SK-N-SH treated with all-trans-retinoic acid at 6 μM for 48 hours (cell line): ENCODE measurements around the gene SMIM41.

ENCODE experiments used
- CSDC2 ChIP-seq: fragments of 250-450 bp; sonication (Bioruptor Pico); IDR thresholded peaks from 2 replicates; pipeline ENCODE4 v1.5.0; 2020; ENCODE audit warnings: mild to moderate bottlenecking, moderate library complexity
- ESRRG ChIP-seq: fragments of 250-450 bp; sonication (Bioruptor Pico); IDR thresholded peaks from 2 replicates; pipeline ENCODE4 v1.6.1; 2021; ENCODE audit warnings: mild to moderate bottlenecking
- GLIS3 ChIP-seq: fragments of 250-450 bp; sonication (Bioruptor Pico); IDR thresholded peaks from 2 replicates; pipeline ENCODE4 v1.5.0; 2020; ENCODE audit warnings: mild to moderate bottlenecking, moderate library complexity
- RARB ChIP-seq: fragments of 250-450 bp; sonication (Bioruptor Pico); IDR thresholded peaks from 2 replicates; pipeline ENCODE4 v1.8.0; 2021; ENCODE audit warnings: mild to moderate bottlenecking, moderate library complexity
- SNAI2 ChIP-seq: fragments of 250-450 bp; sonication (Bioruptor Pico); IDR thresholded peaks from 2 replicates; pipeline ENCODE4 v1.5.0; 2020; ENCODE audit warnings: mild to moderate bottlenecking, moderate library complexity
- ZFP30 ChIP-seq: fragments of 450-650 bp; formaldehyde crosslinking; IDR thresholded peaks from 2 replicates; pipeline ENCODE4 v1.5.0; 2022; ENCODE audit warnings: mild to moderate bottlenecking, moderate library complexity
- ZNF565 ChIP-seq: fragments of 450-650 bp; formaldehyde crosslinking; conservative IDR thresholded peaks from 2 replicates; pipeline ENCODE4 v1.5.0; 2020; ENCODE audit warnings: low read depth, mild to moderate bottlenecking, moderate library complexity
- TF ChIP-seq, protein P1 (sequence below): fragments of 250-450 bp; sonication (Bioruptor Pico); IDR thresholded peaks from 2 replicates; pipeline ENCODE4 v1.8.0; 2020; ENCODE audit warnings: mild to moderate bottlenecking, moderate library complexity, borderline replicate concordance

DNA sequence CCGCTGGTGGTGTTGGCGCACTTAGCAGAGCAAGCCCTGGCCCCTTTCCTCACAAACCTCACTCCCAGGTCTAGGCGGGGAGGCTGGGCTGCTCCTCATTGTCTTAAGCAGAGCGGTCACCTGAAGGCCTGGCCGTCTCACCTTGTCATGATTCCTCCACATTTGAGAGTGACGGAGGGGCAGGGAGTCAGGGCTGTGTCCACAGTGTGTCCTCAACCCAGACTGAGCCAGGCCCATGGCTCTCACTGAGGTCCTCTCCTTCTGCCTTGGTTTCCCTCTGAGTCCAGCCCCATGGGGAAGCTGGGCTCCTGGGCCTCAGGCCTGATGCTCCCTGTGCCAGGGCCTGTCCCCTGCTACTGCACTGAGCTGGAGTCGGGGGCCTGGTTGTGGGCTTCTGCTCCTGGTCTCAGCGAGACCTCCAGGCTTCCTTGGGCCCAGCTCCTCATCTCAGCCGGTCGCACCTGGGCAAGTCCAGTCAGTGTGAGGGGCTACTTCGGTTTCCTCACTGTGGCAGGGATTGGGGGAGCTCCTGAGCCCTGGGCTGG lies 67.4 kb downstream of the SMIM41 start:
- TF ChIP-seq, protein P1, sequence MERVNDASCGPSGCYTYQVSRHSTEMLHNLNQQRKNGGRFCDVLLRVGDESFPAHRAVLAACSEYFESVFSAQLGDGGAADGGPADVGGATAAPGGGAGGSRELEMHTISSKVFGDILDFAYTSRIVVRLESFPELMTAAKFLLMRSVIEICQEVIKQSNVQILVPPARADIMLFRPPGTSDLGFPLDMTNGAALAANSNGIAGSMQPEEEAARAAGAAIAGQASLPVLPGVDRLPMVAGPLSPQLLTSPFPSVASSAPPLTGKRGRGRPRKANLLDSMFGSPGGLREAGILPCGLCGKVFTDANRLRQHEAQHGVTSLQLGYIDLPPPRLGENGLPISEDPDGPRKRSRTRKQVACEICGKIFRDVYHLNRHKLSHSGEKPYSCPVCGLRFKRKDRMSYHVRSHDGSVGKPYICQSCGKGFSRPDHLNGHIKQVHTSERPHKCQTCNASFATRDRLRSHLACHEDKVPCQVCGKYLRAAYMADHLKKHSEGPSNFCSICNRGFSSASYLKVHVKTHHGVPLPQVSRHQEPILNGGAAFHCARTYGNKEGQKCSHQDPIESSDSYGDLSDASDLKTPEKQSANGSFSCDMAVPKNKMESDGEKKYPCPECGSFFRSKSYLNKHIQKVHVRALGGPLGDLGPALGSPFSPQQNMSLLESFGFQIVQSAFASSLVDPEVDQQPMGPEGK (CRISPR knock-in tag) = no peak
- TF ChIP-seq SNAI2 (CRISPR knock-in tag) (no peak), RARB (no peak), CSDC2 (CRISPR knock-in tag) (0 out of 2 replicates have a peak, but pooled peaks have one; percentile 45), ESRRG (no peak), GLIS3 (CRISPR knock-in tag) (no peak), ZNF565 (CRISPR knock-in tag) (no peak), ZFP30 (CRISPR knock-in tag) (no peak)
